ENCODE data around the gene LYPD1.

LYPD1 gene

GRCh38 chr2:132615329-132616085, 54.5 kb downstream of the LYPD1 start:
- TF ChIP-seq CTCF (IDR thresholded peaks at IDR 0.05; ENCODE audit: insufficient read depth, missing control alignments), result no peak
- DNase-seq (ENCODE audit: insufficient read length, low spot score) (no peak), FAIRE-seq (no peak)

GRCh38 chr2:132611719-132612118, 58.3 kb downstream of the LYPD1 start:
- no peak for FAIRE-seq
- no peak for DNase-seq (ENCODE audit: insufficient read length, low spot score)
- TF ChIP-seq CTCF (IDR thresholded peaks at IDR 0.05; ENCODE audit: insufficient read depth, missing control alignments), result no peak

GRCh38 chr2:132609101-132609890, 60.7 kb downstream of the LYPD1 start:
- no peak for DNase-seq (ENCODE audit: insufficient read length, low spot score)
- FAIRE-seq, result no peak
- TF ChIP-seq CTCF (IDR thresholded peaks at IDR 0.05; ENCODE audit: insufficient read depth, missing control alignments), result no peak

- TF ChIP-seq CTCF (IDR thresholded peaks at IDR 0.05; ENCODE audit: insufficient read depth, missing control alignments), result no peak
- DNase-seq (ENCODE audit: insufficient read length, low spot score) (no peak), FAIRE-seq (no peak)
These were observed 61.7 kb downstream of the LYPD1 start for GRCh38 chr2:132608311-132608710.

GRCh38 chr2:132607426-132608090, 62.4 kb downstream of the LYPD1 start:
- FAIRE-seq (no peak), DNase-seq (ENCODE audit: insufficient read length, low spot score) (no peak)
- no peak for TF ChIP-seq CTCF (IDR thresholded peaks at IDR 0.05; ENCODE audit: insufficient read depth, missing control alignments)

GRCh38 chr2:132606649-132607048, 63.4 kb downstream of the LYPD1 start:
- FAIRE-seq (no peak), DNase-seq (ENCODE audit: insufficient read length, low spot score) (no peak)
- TF ChIP-seq CTCF (IDR thresholded peaks at IDR 0.05; ENCODE audit: insufficient read depth, missing control alignments), result no peak
